HEK293 (cell line): ENCODE results near the gene PLEKHF1.

Experiments
- CTCF ChIA-PET: fragments of 350-600 bp; formaldehyde crosslinking; extraction: SDS; loops from one replicate; lab custom pipeline; 2021; ENCODE audit warnings: antibody characterized with exemption; lab: Yijun Ruan, JAX
- POLR2A ChIA-PET: fragments of 300-600 bp; formaldehyde crosslinking; extraction: SDS; loops from one replicate; lab custom pipeline; 2020; ENCODE audit warnings: antibody characterized with exemption, inconsistent platforms; lab: Yijun Ruan, JAX
- H3K27ac ChIP-seq: fragments of 200-500 bp; sonication (Bioruptor generic); 2 replicates; pipeline ENCODE4 v1.5.1; 2014; ENCODE audit warnings: low read depth, low read length, control low read depth, inconsistent platforms; ENCODE audit errors: extremely low read depth
- H3K36me3 ChIP-seq, 2 experiments: fragments of 200-500 bp in 1 of 2; sonication (Bioruptor generic) in 1 of 2; 1 replicate in 1 of 2; 2 replicates in 1 of 2; pipeline ENCODE4 v1.5.1; 2014 to 2017; ENCODE audit warnings: inconsistent platforms in 2 of 2, low read length in 2 of 2; ENCODE audit not compliant: control insufficient read depth in 2 of 2, insufficient read depth in 1 of 2
- H3K4me1 ChIP-seq: fragments of 200-500 bp; sonication (Bioruptor generic); 2 replicates; pipeline ENCODE4 v1.5.1; 2014; ENCODE audit warnings: mild to moderate bottlenecking, low read length, inconsistent platforms; ENCODE audit not compliant: control insufficient read depth, insufficient read depth
- H3K4me3 ChIP-seq: 2 replicates; pipeline ENCODE4 v1.5.1; 2011; ENCODE audit warnings: low read depth, mild to moderate bottlenecking, control low read depth, low read length, moderate library complexity
- H3K9me3 ChIP-seq: fragments of 200-500 bp; sonication (Bioruptor generic); 2 replicates; pipeline ENCODE4 v1.5.1; 2014; ENCODE audit warnings: low read depth, low read length, inconsistent platforms; ENCODE audit not compliant: control insufficient read depth, insufficient read depth
- KLF10 ChIP-seq: fragments of 450-650 bp; IDR thresholded peaks from 2 replicates; pipeline ENCODE4 v1.5.1; 2018; ENCODE audit warnings: missing biosample characterization, mild to moderate bottlenecking, missing genetic modification characterization
- KLF7 ChIP-seq: fragments of 450-650 bp; formaldehyde crosslinking; IDR thresholded peaks from 2 replicates; pipeline ENCODE4 v1.5.1; 2016; ENCODE audit warnings: missing biosample characterization, missing genetic modification characterization, borderline replicate concordance
- SCRT2 ChIP-seq: fragments of 450-650 bp; formaldehyde crosslinking; IDR thresholded peaks from 2 replicates; pipeline ENCODE4 v1.5.1; 2016; ENCODE audit warnings: missing biosample characterization, missing genetic modification characterization
- ZNF138 ChIP-seq: fragments of 450-650 bp; formaldehyde crosslinking; IDR thresholded peaks from 2 replicates; pipeline ENCODE4 v1.5.1; 2016; ENCODE audit warnings: missing biosample characterization, missing genetic modification characterization, borderline replicate concordance
- ZNF24 ChIP-seq: fragments of 450-650 bp; formaldehyde crosslinking; IDR thresholded peaks from 2 replicates; pipeline ENCODE4 v1.5.1; 2016; ENCODE audit warnings: missing biosample characterization, missing genetic modification characterization
- ZNF473 ChIP-seq: fragments of 450-650 bp; formaldehyde crosslinking; IDR thresholded peaks from 2 replicates; pipeline ENCODE4 v1.5.1; 2017; ENCODE audit warnings: missing biosample characterization, missing genetic modification characterization
- ZNF514 ChIP-seq: fragments of 450-650 bp; formaldehyde crosslinking; IDR thresholded peaks from 2 replicates; pipeline ENCODE4 v1.5.1; 2016; ENCODE audit warnings: missing biosample characterization, missing genetic modification characterization
- ZNF518A ChIP-seq: fragments of 450-650 bp; formaldehyde crosslinking; conservative IDR thresholded peaks from 2 replicates; pipeline ENCODE4 v1.5.1; 2016; ENCODE audit warnings: low read depth, missing biosample characterization, missing genetic modification characterization
- ZNF548 ChIP-seq: fragments of 450-650 bp; formaldehyde crosslinking; IDR thresholded peaks from 2 replicates; pipeline ENCODE4 v1.5.1; 2016; ENCODE audit warnings: missing biosample characterization, missing genetic modification characterization
- ZNF549 ChIP-seq: fragments of 450-650 bp; IDR thresholded peaks from 2 replicates; pipeline ENCODE4 v1.5.1; 2018; ENCODE audit warnings: missing biosample characterization, missing genetic modification characterization, mild to moderate bottlenecking, inconsistent platforms, moderate library complexity
- ZNF843 ChIP-seq: fragments of 450-650 bp; formaldehyde crosslinking; IDR thresholded peaks from 2 replicates; pipeline ENCODE4 v1.5.1; 2016; ENCODE audit warnings: missing biosample characterization, missing genetic modification characterization
- TF ChIP-seq, protein P1 (sequence below): fragments of 450-650 bp; formaldehyde crosslinking; IDR thresholded peaks from 2 replicates; pipeline ENCODE4 v1.5.1; 2016; ENCODE audit warnings: missing biosample characterization, missing genetic modification characterization

The PLEKHF1 gene

DNA sequence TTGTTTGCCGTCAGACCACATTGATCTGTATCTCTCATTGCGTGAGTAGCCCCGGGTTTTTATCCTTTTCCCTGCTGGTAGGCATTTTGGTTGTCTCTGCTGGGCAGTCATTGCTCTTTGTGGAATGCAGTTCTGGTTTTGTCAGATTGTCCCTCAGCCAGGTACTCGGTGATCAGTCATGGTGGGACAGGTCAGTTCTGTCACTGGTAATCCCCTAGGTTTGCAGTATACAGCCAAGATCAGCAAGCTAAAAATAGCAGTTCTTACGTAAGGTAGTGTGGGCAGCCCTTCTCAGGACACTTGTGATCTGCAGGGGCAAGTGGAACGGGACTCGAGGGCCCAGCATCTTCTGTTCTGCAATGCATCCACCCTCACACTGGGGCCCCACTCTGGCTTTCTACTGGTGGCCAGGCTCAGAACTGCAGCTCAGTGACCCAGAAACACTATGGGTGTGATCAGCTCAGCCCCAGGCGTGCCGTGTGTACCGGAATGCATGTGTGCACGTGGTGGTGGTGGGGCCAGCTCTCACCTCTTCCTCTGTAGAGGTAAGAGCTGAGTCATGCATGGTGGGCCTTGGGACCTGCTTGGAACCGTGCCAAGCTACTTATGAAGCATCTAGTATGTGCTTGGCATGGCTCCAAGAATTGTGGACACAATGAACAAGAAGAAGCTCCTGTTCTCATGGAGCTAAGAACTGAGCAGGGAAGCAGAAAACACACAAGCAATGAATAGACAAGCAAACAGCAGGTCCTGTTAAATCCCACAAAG is 6.3 kb downstream of the PLEKHF1 start (continued):
- TF ChIP-seq ZNF518A: no peak
- no peak for TF ChIP-seq ZNF843 (tag by site-specific recombination)
- no peak for TF ChIP-seq KLF10 (tag by site-specific recombination)
- peak; percentile 83; the same call in 1 of the 2 replicates for TF ChIP-seq ZNF473
- TF ChIP-seq, protein P1, sequence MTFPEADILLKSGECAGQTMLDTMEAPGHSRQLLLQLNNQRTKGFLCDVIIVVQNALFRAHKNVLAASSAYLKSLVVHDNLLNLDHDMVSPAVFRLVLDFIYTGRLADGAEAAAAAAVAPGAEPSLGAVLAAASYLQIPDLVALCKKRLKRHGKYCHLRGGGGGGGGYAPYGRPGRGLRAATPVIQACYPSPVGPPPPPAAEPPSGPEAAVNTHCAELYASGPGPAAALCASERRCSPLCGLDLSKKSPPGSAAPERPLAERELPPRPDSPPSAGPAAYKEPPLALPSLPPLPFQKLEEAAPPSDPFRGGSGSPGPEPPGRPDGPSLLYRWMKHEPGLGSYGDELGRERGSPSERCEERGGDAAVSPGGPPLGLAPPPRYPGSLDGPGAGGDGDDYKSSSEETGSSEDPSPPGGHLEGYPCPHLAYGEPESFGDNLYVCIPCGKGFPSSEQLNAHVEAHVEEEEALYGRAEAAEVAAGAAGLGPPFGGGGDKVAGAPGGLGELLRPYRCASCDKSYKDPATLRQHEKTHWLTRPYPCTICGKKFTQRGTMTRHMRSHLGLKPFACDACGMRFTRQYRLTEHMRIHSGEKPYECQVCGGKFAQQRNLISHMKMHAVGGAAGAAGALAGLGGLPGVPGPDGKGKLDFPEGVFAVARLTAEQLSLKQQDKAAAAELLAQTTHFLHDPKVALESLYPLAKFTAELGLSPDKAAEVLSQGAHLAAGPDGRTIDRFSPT: no peak
- no peak for TF ChIP-seq ZNF514

- no peaks in the 10 kb centered on the region for H3K9me3 ChIP-seq
- H3K4me3 ChIP-seq: no peak overlapping the region
- H3K4me1 ChIP-seq: peaks cover 18% of the 10 kb centered on the region
- H3K27ac ChIP-seq: peak overlapping the region; percentile 32
- peaks cover 8 to 32% of the 10 kb centered on the region in 2 experiments; a peak in 2 of 3 replicates for H3K36me3 ChIP-seq
- ChIA-PET POLR2A (interaction anchor here (0.5 to 2.2 kb wide), 9 partner anchors 10 to 66 kb away, joined by 3 to 35 read pairs (median 6); partner anchors contain the start of genes C19orf12 and POP4), CTCF (interaction anchor here (0.5 to 3.7 kb wide), 13 partner anchors 11 to 182 kb away, joined by 3 to 27 read pairs (median 6); partner anchors contain the start of gene POP4)
- TF ChIP-seq KLF7 (tag by site-specific recombination) (no peak), SCRT2 (tag by site-specific recombination) (no peak)
Observed at GRCh38 chr19:29672319-29672932, 7.2 kb downstream of the PLEKHF1 start.

GRCh38 chr19:29672933-29673336 is 7.7 kb downstream of the PLEKHF1 start:
- peaks cover 13% of the 10 kb centered on the region for H3K4me1 ChIP-seq
- no peak overlapping the region for H3K4me3 ChIP-seq
- CTCF ChIA-PET: interaction anchor here (1.0 to 3.7 kb wide), 8 partner anchors 11 to 66 kb away, joined by 3 to 27 read pairs (median 13); partner anchors contain the start of gene POP4
- no peaks in the 10 kb centered on the region for H3K9me3 ChIP-seq
- no peak overlapping the region for H3K27ac ChIP-seq
- TF ChIP-seq ZNF548 (no peak), ZNF138 (no peak), ZNF518A (no peak), ZNF24 (tag by site-specific recombination) (no peak), ZNF549 (tag by site-specific recombination) (no peak)
- TF ChIP-seq, all 188 proteins: peak for 0
- peaks cover 8 to 32% of the 10 kb centered on the region in 2 experiments; a peak in 2 of 3 replicates for H3K36me3 ChIP-seq
- POLR2A ChIA-PET: interaction anchor here (0.5 to 2.2 kb wide), 6 partner anchors 8 to 67 kb away, joined by 3 to 35 read pairs (median 4); partner anchors contain the start of genes C19orf12, PLEKHF1 and POP4
